Lung (tissue), 12 donors: ENCODE results near the gene BLOC1S6. TPM values are rescaled to one million over a fixed set of nuclear protein-coding genes. Genes with fewer than 3 reads are reported as not detected.

ENCODE experiments used
- ATAC-seq: fragments of 200-7000 bp; cut with Tn5 transposase; one replicate; pipeline ENCODE4 v1.9.1; 2020; ENCODE audit warnings: moderate number of reproducible peaks; ENCODE audit not compliant: insufficient read depth, low FRiP score
- DNase-seq, 3 donors: peaks; one replicate each; pipeline ENCODE4 v3.0.0-alpha.2; 2013 to 2017
- H3K27ac ChIP-seq, 2 donors: one replicate each; pipeline ENCODE4 v1.5.1; 2013; ENCODE audit warnings: mild to moderate bottlenecking in 2 of 2, moderate library complexity in 2 of 2, control low read depth in 1 of 2, inconsistent platforms in 1 of 2, low read depth in 1 of 2, low read length in 1 of 2
- H3K27me3 ChIP-seq, 3 donors: one replicate each; pipeline ENCODE4 v1.5.1; 2013; ENCODE audit warnings: low read length in 2 of 3; ENCODE audit not compliant: control insufficient read depth in 3 of 3, insufficient read depth in 3 of 3
- H3K36me3 ChIP-seq, 4 donors: one replicate each; pipeline ENCODE4 v1.5.1; 2013; ENCODE audit warnings: low read length in 4 of 4, mild to moderate bottlenecking in 1 of 4, moderate library complexity in 1 of 4; ENCODE audit not compliant: control insufficient read depth in 4 of 4, insufficient read depth in 4 of 4
- H3K4me1 ChIP-seq, 5 donors: one replicate each; pipeline ENCODE4 v1.5.1; 2013; ENCODE audit warnings: low read length in 5 of 5, mild to moderate bottlenecking in 2 of 5, moderate library complexity in 1 of 5; ENCODE audit not compliant: control insufficient read depth in 5 of 5, insufficient read depth in 5 of 5
- H3K4me3 ChIP-seq: one replicate; pipeline ENCODE4 v1.5.1; 2013; ENCODE audit warnings: mild to moderate bottlenecking, control low read depth, moderate library complexity
- H3K9ac ChIP-seq, 2 donors: one replicate each; pipeline ENCODE4 v1.5.1; 2013; ENCODE audit warnings: low read length in 2 of 2, control low read depth in 1 of 2; ENCODE audit not compliant: insufficient read depth in 1 of 2
- H3K9me3 ChIP-seq, 4 donors: one replicate each; pipeline ENCODE4 v1.5.1; 2013; ENCODE audit warnings: low read length in 3 of 4, mild to moderate bottlenecking in 1 of 4, moderate library complexity in 1 of 4; ENCODE audit not compliant: control insufficient read depth in 4 of 4, insufficient read depth in 3 of 4
- WGBS, 2 donors: extraction: QIAGEN DNeasy Blood & Tissue Kit; methylation state at CpG; one replicate each; pipeline ENCODE4 v1.1.7; 2013; 5-methylcytosine and 5-hydroxymethylcytosine counted together
- polyA plus RNA-seq, 2 donors: library from polyadenylated mRNA; stranded (reverse); fragments of 200-250 nt; gene quantifications; one replicate each; pipeline ENCODE4 v1.2.1, GENCODE V29; 2013
- total RNA-seq, 2 donors: library from RNA; depleted of rRNA in 1 of 2; stranded (reverse); fragments of >200 nt in 1 of 2; gene quantifications; one replicate each; pipeline ENCODE4 v1.2.1, GENCODE V29; 2014 to 2021
- TF ChIP-seq, protein P1 (sequence below): IDR thresholded peaks from 2 replicates; pipeline ENCODE4 v1.5.1; 2012; ENCODE audit warnings: mild to moderate bottlenecking; ENCODE audit errors: control extremely low read depth, extremely low read depth
- donor health status: control.
- donor health status: control.
- donor health status: Bipolar disorder and iron deficiency.
- donor health status: healthy.
- donor health status: DM: yes; HTN: yes; CAD: no.

BLOC1S6 gene
- total and polyA plus RNA-seq, 4 donors = 15.2 to 56.5 (median 30.3) TPM

GRCh38 chr15:45548753-45549520 is 38.2 kb upstream of the BLOC1S6 start:
- WGBS, 2 donors = 85 to 86% methylated on average over 17 of the region's 17 CpGs
- H3K9me3 ChIP-seq = no peaks in the 10 kb centered on the region
- H3K27ac ChIP-seq = no peak overlapping the region
- no peak overlapping the region for H3K4me3 ChIP-seq
- H3K9ac ChIP-seq = no peak overlapping the region
- TF ChIP-seq, protein P1, sequence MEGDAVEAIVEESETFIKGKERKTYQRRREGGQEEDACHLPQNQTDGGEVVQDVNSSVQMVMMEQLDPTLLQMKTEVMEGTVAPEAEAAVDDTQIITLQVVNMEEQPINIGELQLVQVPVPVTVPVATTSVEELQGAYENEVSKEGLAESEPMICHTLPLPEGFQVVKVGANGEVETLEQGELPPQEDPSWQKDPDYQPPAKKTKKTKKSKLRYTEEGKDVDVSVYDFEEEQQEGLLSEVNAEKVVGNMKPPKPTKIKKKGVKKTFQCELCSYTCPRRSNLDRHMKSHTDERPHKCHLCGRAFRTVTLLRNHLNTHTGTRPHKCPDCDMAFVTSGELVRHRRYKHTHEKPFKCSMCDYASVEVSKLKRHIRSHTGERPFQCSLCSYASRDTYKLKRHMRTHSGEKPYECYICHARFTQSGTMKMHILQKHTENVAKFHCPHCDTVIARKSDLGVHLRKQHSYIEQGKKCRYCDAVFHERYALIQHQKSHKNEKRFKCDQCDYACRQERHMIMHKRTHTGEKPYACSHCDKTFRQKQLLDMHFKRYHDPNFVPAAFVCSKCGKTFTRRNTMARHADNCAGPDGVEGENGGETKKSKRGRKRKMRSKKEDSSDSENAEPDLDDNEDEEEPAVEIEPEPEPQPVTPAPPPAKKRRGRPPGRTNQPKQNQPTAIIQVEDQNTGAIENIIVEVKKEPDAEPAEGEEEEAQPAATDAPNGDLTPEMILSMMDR = no peak
- H3K27me3 ChIP-seq = no peaks in the 10 kb centered on the region
- no peak for DNase-seq
- H3K4me1 ChIP-seq = no peaks in the 10 kb centered on the region
- no peak for ATAC-seq
- H3K36me3 ChIP-seq = no peaks in the 10 kb centered on the region

DNA sequence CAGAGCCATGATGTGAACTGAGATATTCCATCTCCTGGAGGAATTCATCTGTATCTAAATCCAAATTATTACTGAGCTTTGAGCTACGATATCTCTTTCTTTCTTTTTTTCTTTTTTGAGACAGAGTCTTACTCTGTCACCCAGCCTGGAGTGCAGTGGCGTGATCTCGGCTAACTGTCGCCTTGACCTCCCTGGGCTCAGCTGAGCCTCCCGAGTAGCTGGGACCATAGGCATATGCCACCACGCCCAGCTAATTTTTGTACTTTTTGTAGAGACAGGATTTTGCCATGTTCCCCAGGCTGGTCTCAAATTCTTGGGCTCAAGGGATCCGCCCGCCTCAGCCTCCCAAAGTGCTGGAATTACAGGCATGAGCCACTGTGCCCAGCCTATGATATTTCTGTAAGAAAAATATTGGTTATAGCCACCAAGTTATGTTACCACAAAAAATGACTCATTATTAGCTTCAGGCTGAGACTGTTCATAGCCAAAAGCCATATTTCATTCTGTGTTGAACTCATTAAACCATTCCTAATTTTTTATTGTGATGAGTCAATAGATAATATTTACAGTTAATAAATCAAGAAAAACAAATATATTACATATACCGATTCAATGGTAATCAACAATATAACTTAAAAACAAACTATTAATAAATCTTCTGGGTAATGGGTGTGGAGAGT is 37.5 kb upstream of the BLOC1S6 start:
- ATAC-seq = no peak
- no peaks in the 10 kb centered on the region for H3K36me3 ChIP-seq
- no peak for DNase-seq

DNA sequence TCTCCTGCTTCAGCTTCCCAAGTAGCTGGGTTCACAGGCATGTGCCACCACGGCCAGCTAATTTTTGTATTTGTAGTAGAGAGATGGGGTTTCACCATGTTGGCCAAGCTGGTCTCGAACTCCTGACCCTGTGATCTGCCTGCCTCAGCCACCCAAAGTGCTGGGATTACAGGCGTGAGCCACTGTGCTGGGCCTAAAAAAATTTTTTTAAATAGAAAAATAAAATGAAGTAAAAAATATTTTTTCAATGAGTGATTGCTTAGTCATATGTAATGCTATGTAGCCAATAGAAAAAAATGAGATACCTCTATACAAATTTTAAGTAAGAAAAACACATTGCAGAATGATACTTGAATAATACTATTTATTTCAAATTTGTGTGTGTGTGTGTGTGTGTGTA is 36.7 kb upstream of the BLOC1S6 start:
- ATAC-seq (no peak), DNase-seq (no peak)
- Histone ChIP-seq H3K9me3 (no peaks in the 10 kb centered on the region), H3K9ac (no peak overlapping the region), H3K27me3 (no peaks in the 10 kb centered on the region), H3K4me3 (no peak overlapping the region), H3K4me1 (no peaks in the 10 kb centered on the region), H3K27ac (no peak overlapping the region), H3K36me3 (no peaks in the 10 kb centered on the region)
- TF ChIP-seq, protein P1 = no peak
- WGBS, 2 donors = 87 to 92% methylated on average over 3 of the region's 3 CpGs

More for the DNA sequence above, 37.5 kb upstream of the BLOC1S6 start:
- Histone ChIP-seq H3K27ac (no peak overlapping the region), H3K4me1 (no peaks in the 10 kb centered on the region), H3K9ac (no peak overlapping the region), H3K27me3 (no peaks in the 10 kb centered on the region), H3K9me3 (no peaks in the 10 kb centered on the region), H3K4me3 (no peak overlapping the region)
- TF ChIP-seq, protein P1 = no peak
- WGBS, 2 donors = 91 to 95% methylated on average over 9 of the region's 9 CpGs
